ENCODE data around the gene UTS2R. TPM values are rescaled to one million over a fixed set of nuclear protein-coding genes. Genes with fewer than 3 reads are reported as not detected.

UTS2R gene
- polyA plus RNA-seq, 1 donor from 2014 or later = not detected

DNA sequence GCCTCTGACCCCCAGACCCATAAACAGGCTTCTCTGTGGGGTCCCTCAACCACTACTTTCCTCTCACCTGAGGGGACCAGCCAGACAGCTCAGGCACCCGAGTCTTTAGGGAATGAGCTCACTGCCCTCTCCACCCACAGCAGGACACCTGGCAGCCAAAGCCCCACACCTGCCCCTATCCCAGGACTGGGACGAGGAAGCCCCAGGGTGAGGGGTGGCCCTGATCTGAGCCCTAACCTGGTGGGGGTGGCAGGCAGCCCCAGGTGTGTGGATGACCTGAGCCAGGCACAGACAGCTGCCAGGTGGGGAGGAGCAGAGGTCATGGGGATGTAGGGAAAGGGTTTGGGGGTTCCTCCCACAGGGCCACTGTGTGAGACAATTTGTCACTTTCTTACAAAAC lies 14.2 kb upstream of the UTS2R start:
- Histone ChIP-seq H3F3A (ENCODE audit: insufficient read depth, low read length, poor library complexity, severe bottlenecking) (no peaks in the 10 kb centered on the region), H2AFZ (ENCODE audit: low read depth, low read length) (no peak overlapping the region), H3K9me2 (ENCODE audit: insufficient read depth, low read length) (no peaks in the 10 kb centered on the region), H3K9ac (ENCODE audit: low read length) (no peak overlapping the region), H3K27me3 (ENCODE audit: insufficient read depth, low read depth, low read length) (peaks cover 7% of the 10 kb centered on the region), H4K20me1 (ENCODE audit: insufficient read depth) (no peaks in the 10 kb centered on the region), H3K4me2 (ENCODE audit: low read length) (no peak overlapping the region), H3K4me3 (ENCODE audit: low read length) (no peak overlapping the region), H3K9me3 (ENCODE audit: low read length) (no peaks in the 10 kb centered on the region), H3K79me2 (replicated peaks; ENCODE audit: insufficient read depth, low read length) (no peaks in the 10 kb centered on the region), H3K36me3 (ENCODE audit: insufficient read depth, low read length) (no peaks in the 10 kb centered on the region), H3K27ac (ENCODE audit: low read length) (no peak overlapping the region)
- TF ChIP-seq EZH2 (IDR thresholded peaks at IDR 0.05; ENCODE audit: borderline replicate concordance, insufficient read depth, low read length, poor library complexity, severe bottlenecking) = no peak
- no peak for TF ChIP-seq POLR2AphosphoS5 (IDR thresholded peaks at IDR 0.05)
- TF ChIP-seq, protein P1, sequence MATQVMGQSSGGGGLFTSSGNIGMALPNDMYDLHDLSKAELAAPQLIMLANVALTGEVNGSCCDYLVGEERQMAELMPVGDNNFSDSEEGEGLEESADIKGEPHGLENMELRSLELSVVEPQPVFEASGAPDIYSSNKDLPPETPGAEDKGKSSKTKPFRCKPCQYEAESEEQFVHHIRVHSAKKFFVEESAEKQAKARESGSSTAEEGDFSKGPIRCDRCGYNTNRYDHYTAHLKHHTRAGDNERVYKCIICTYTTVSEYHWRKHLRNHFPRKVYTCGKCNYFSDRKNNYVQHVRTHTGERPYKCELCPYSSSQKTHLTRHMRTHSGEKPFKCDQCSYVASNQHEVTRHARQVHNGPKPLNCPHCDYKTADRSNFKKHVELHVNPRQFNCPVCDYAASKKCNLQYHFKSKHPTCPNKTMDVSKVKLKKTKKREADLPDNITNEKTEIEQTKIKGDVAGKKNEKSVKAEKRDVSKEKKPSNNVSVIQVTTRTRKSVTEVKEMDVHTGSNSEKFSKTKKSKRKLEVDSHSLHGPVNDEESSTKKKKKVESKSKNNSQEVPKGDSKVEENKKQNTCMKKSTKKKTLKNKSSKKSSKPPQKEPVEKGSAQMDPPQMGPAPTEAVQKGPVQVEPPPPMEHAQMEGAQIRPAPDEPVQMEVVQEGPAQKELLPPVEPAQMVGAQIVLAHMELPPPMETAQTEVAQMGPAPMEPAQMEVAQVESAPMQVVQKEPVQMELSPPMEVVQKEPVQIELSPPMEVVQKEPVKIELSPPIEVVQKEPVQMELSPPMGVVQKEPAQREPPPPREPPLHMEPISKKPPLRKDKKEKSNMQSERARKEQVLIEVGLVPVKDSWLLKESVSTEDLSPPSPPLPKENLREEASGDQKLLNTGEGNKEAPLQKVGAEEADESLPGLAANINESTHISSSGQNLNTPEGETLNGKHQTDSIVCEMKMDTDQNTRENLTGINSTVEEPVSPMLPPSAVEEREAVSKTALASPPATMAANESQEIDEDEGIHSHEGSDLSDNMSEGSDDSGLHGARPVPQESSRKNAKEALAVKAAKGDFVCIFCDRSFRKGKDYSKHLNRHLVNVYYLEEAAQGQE (IDR thresholded peaks at IDR 0.05; ENCODE audit: borderline replicate concordance) = no peak
- TF ChIP-seq SMC3 (conservative IDR thresholded peaks at IDR 0.05; ENCODE audit: poor library complexity) = no peak
- TF ChIP-seq RAD21 (conservative IDR thresholded peaks at IDR 0.05) = no peak
- TF ChIP-seq, protein P2, sequence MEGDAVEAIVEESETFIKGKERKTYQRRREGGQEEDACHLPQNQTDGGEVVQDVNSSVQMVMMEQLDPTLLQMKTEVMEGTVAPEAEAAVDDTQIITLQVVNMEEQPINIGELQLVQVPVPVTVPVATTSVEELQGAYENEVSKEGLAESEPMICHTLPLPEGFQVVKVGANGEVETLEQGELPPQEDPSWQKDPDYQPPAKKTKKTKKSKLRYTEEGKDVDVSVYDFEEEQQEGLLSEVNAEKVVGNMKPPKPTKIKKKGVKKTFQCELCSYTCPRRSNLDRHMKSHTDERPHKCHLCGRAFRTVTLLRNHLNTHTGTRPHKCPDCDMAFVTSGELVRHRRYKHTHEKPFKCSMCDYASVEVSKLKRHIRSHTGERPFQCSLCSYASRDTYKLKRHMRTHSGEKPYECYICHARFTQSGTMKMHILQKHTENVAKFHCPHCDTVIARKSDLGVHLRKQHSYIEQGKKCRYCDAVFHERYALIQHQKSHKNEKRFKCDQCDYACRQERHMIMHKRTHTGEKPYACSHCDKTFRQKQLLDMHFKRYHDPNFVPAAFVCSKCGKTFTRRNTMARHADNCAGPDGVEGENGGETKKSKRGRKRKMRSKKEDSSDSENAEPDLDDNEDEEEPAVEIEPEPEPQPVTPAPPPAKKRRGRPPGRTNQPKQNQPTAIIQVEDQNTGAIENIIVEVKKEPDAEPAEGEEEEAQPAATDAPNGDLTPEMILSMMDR (IDR thresholded peaks at IDR 0.05; ENCODE audit: poor library complexity, severe bottlenecking) = no peak
- no peak for TF ChIP-seq TAF1 (IDR thresholded peaks at IDR 0.05; ENCODE audit: low read depth)
- TF ChIP-seq EP300 (conservative IDR thresholded peaks at IDR 0.05; ENCODE audit: poor library complexity, severe bottlenecking) = no peak
- TF ChIP-seq MXI1 (conservative IDR thresholded peaks at IDR 0.05; ENCODE audit: poor library complexity, severe bottlenecking) = no peak

DNA sequence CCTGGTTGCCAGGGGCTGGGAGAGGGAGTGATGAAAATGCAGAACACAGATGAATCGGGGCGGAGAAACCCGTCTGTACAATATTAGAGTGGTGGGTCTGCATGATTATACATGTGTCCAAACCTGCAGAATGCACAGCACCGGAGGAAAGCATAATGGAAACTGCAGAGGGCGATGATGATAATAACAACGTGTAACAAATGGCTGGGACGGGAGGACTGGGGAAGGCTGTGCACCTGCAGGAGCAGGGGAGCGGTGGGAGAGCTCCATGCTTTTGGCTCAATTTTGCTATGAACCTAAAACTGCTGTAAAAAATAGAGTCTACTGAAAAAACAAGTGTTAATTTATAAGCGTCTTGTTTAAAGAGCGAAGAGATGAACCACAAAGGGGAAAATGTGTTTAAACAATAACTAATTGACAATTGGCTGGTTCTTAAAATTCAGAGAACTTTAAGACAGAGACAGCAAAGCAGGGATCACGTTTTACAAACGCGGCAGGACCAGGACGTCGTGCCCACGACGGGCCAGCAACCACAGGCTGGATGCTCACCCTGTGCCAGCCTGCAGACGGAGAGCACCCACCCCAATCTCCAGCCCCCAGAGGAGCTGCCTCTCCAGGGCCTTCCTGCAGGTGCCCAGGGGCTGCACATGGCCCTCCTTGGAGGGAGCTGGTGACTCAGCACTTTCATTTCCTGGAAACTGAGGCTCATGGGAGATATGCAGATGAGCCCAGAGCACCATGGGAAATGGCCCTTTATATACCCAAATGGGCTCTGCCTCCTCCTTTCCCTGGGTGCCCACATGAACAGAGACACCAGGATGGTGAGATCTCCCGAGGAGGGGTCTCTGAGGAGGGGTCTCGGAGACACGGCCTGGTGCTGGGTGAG lies 12.9 kb upstream of the UTS2R start, which contains the start of gene TEX19:
TEX19 (plus strand) TSS at position 783 of the 886 bp plus-strand sequence. CDS start 2,904 bp downstream, outside the sequence.
- no peaks in the 10 kb centered on the region for H3K9me3 ChIP-seq (ENCODE audit: low read length)
- no peak within 1 kb of the TSS for H3K4me2 ChIP-seq (ENCODE audit: low read length)
- H3K4me3 ChIP-seq (ENCODE audit: low read length) = no peak within 1 kb of the TSS
- H3K9ac ChIP-seq (ENCODE audit: low read length) = no peak within 1 kb of the TSS
- no peaks in the 10 kb centered on the region for H3F3A ChIP-seq (ENCODE audit: insufficient read depth, low read length, poor library complexity, severe bottlenecking)
- no peaks in the 10 kb centered on the region for H3K79me2 ChIP-seq (replicated peaks; ENCODE audit: insufficient read depth, low read length)
- no peaks in the 10 kb centered on the region for H4K20me1 ChIP-seq (ENCODE audit: insufficient read depth)
- H2AFZ ChIP-seq (ENCODE audit: low read depth, low read length) = no peak within 1 kb of the TSS
- no peaks in the 10 kb centered on the region for H3K9me2 ChIP-seq (ENCODE audit: insufficient read depth, low read length)
- H3K27ac ChIP-seq (ENCODE audit: low read length) = no peak within 1 kb of the TSS
- peaks cover 7% of the 10 kb centered on the region for H3K27me3 ChIP-seq (ENCODE audit: insufficient read depth, low read depth, low read length)
- TF ChIP-seq, protein P2 (IDR thresholded peaks at IDR 0.05; ENCODE audit: poor library complexity, severe bottlenecking) = peak; percentile 43
- TF ChIP-seq POLR2AphosphoS5 (IDR thresholded peaks at IDR 0.05) = no peak
- TF ChIP-seq SMC3 (conservative IDR thresholded peaks at IDR 0.05; ENCODE audit: poor library complexity) = peak; percentile 29
- TF ChIP-seq RAD21 (conservative IDR thresholded peaks at IDR 0.05) = peak; percentile 28
- H3K36me3 ChIP-seq (ENCODE audit: insufficient read depth, low read length) = no peaks in the 10 kb centered on the region
